Dedifferentiated amniotic fluid mesenchymal stem cell (primary cell): Measurements from ENCODE around the gene ATP6V1F.

ENCODE experiments used
- DNase-seq: peaks from one replicate; pipeline ENCODE4 v3.0.0-alpha.2; 2016; ENCODE audit errors: extremely low spot score

Gene ATP6V1F

DNA sequence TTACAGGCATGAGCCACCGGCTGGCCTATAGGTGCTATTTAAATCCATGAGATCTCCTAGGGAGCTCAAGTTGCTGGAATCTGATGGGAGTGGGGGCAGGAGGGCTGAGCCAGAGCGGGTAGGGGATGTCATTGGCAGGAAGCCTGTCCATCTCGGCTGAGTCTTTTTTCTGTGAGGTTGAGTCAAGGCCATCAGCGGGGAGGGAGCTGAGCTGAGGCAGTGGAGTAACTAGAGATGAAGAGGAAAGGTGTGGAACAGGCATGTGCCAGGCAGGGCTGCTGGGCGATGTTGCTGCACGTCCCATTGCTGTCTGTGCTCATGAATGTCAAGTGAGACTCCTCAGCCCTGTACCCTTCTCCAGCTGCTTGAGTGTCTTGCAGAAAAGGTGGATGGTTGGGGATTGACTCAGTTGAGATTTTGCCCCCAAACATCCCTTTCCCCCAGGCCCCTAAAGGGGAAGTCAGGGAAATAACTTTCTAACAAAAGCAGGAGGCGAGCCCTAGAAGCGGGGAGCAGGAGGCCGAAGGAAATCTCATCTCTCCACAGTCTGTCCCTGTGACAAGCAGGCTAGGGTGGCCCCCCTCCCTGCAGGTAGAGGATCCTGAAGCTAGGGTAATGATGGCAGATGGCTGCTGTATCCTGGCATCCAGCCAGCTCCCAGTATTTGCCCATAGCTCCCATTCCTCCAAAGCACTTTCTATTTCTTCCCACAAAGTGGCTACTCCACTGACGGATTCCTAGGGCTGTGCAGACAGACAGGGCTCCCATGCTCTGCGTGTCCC, 5.4 kb downstream of the ATP6V1F start:
- DNase-seq, result no peak

DNA sequence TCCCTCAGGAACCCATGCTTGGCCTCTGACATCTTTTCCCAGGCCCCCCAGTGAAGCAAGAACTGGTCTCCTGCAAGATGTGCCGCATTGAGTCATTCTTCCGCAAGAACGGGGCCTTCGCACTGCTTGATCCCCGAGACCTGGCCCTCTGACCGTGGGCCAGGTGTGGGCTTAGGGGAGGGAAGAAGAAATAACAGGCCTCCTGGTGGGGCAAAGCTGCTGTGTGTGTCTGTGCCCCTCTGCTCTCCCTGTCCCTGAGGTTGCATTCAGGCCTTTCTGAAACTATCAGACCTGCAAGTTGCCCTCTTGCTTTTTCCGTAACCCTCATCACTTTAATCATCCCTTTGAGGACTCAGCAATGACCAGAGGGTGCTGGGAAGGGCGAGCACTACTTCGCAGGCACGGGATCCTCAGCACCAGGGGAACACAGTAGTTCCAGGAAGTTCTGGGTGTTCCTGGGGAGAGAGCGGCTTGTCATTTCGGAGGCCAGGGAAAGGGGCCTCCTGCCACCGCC, 6.0 kb downstream of the ATP6V1F start:
- no peak for DNase-seq

DNA sequence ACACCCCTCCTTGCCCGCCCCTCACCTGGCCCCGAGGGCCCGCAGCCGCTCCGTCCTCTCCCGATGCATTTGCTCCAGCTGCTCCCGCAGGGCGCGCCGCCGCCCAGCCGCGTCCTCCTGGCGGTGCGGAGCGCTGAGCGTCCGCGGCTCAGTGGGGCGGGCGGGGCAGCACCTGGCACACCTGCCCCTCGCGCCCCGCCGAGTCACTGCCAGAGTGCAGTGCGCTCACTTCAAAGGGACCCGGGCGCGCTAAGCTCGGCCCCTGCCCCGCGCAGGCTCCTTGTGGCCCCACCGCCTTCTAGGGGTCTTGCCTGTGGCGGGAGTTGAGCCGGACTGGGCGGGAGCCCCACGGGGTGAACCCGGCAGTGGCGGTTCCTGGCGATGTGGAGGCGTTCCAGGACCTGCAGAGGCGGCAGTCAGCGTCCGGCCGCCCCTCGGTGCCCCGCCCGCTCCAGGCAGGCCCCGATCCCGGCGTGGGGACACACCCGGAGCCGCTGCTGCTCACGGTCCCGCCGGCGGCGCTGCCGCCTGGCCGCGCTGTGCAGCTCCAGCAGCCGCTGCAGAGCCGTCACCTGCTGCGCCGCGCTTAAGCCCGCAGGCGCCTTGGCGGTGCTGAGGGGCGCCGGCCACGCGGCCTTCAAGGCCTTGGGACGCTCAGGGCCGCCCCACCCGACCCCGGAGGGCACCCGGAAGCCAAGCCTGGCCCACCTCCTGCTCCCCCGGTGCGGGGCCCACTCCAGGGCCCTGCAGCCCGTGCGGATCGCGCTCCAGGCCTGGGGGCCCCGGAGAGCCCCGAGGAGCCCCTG, 6.7 kb downstream of the ATP6V1F start:
- DNase-seq, result no peak

DNA sequence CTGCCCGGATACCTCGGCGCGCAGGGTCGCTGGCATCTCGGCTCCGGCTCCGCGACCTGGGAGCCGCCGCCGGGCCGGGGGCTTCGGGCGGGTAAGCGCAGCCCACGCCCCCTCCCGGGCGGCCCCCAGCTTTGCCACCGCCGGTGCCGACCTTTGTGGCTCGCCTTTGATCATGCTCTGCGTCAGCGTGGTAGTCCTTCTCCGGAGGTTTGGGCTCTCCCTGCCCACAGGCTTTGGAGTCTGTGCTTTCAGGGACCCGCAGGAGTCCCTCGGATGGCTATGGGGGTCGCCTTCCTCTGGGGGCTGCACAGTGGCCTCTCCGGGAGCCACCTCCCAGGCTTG, 7.3 kb downstream of the ATP6V1F start:
- no peak for DNase-seq

DNA sequence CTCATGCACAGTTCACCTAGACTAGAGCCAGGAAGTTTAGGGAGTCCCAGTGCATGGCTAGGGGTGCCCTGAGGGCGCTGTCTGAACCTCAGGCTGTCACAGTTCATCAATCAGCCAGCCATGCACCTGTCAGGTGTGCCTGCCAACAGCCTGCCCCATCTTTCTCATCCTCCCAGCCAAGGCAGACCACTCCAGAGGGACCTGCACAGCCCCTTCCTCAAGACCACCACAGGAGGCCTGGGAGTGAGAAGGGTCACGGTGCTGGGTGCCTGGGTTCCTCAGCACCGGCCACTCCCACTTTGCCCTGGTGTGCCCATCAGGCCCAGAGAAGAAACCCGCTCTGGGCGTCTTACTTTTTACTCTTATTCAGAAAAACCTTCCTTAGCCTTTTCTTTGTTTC, 8.4 kb downstream of the ATP6V1F start:
- no peak for DNase-seq

DNA sequence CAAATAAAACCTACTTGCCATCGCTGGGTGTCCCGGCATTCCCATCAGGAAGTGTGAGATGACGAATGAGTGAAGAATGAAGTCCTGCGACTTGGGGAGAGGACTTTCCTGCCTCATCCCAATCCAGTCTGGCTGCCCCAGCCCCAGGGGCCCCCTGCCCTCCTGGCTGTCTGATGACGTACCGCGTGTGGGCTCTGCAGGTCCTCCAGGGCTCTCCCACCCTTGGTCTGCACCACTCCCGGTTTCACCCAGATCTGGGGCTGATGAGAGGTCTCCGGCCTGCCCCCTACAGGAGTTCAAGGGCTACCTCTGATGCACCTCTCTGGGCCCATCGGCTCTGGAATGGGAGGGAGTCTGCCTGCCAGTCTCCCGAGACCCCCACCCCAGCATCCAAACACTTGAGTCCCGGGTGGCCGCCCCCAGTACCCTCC, 9.8 kb downstream of the ATP6V1F start:
- no peak for DNase-seq

DNA sequence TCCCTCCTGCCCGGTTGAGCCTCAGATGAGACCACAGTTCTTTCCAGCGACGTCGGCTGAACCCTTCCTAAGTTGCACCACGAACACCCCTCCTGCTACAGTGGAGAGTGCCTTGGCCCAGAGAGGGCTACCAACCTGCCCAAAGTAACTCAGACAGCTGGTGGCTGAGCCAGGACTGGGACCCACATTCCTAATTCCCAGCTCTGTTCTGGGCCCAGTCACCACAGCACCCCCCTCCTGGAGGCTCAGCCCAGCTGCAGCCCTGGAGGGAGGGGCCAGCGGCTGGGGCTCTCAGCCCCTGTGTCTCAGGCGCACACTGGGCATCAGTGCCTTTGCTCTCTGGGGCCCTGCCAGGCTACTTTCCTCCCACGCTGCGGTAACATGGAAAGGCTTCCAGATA, 10.6 kb downstream of the ATP6V1F start:
- no peak for DNase-seq

DNA sequence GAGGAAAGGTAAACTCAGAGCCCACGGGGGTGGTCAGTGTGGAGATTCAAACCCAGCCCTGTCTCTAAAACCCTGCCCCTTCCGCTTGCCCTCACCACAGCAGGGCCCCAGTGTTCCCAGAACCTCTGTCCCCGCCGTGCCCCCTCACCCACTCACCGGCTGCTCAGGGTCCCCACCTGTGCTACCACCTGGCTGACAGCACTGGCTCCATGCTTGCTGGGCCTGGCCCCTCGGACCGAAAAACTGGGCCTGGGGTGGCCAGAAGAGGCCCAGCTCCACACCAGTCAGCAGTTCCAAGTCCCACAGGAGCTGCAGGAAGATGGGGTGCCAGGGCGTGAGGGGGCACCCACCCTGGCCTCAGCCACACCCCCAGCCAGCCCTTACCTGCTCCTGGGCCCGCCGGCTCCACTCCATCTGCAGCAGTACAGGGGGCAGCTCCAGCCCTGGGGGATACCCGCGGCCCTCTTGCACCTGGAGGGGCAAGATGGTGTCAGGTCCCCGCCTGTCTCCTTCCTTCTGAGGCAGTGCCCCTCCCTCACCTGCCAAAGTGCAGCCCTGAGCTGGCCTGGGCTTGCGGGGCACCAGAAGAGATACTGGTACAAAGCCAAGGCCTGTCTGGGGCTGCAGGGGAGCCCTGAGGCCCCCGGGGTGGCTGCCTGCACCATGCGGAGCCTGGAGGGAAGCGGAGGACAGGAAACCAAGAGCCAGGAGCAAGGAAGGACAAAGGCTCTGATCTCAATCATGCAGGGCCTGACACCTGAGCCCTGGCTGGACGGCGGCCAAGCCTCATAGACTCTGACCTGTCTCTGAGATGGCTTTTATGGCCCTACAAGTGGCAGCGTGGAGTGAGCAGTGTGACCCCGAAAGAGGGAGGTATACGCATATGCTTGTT, 11.7 kb downstream of the ATP6V1F start:
- no peak for DNase-seq

DNA sequence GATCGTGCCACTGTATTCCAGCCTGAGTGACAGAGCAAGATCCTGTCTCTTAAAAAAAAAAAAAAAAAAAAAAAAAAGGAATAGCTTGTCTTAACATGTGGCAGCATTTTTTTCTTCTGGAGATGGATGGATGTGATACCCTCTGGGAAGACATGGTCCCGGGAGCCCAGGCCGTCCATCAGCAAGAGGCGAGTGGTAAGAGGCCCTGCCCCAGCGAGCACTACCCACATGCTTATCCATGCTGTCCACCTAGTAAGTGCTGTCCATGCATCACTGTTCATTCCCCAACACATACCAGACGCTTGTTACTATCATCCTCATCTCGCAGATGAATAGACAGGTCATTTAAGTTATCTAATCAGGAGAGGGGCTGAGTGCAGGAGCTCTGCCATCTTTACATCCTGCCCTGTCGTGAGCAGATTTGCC, 12.9 kb downstream of the ATP6V1F start:
- no peak for DNase-seq

DNA sequence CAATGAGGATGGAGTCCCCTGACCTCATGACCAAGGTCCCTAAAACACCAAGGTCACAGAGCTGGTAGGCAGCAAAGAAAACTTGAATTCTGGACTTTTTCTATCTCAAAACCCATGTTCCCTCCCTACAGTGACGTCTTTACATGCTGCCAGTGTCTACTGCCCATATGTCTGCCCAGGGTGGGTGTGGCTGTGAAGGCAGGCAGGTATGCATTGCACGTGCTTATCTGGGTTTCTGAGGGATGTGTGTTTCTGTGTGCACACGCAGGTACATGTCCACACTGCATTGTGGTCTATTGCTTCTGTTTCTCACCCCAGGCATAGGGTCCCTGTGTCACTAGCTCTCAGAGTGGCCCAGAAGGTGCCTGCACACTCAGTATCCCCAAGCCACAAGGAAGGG, 13.5 kb downstream of the ATP6V1F start:
- no peak for DNase-seq

DNA sequence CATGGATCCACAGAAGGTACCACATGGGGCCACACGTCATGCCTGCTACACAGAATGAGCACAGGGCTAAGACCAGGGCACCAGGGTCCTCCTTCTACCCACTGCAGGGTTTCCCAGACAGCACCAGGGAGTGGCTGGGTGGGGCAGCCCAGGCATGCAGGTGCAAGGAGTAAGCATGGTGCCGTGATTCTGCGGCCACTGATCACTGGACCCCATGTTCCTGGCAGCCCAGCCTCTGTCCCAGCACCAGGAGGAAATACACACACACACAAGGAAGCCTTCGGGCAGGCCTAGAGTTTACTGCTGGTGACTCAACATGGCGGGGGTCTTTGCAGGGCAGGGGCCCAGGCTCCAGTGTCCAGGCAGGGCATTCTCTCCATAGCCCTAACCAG, 13.9 kb downstream of the ATP6V1F start:
- no peak for DNase-seq

DNA sequence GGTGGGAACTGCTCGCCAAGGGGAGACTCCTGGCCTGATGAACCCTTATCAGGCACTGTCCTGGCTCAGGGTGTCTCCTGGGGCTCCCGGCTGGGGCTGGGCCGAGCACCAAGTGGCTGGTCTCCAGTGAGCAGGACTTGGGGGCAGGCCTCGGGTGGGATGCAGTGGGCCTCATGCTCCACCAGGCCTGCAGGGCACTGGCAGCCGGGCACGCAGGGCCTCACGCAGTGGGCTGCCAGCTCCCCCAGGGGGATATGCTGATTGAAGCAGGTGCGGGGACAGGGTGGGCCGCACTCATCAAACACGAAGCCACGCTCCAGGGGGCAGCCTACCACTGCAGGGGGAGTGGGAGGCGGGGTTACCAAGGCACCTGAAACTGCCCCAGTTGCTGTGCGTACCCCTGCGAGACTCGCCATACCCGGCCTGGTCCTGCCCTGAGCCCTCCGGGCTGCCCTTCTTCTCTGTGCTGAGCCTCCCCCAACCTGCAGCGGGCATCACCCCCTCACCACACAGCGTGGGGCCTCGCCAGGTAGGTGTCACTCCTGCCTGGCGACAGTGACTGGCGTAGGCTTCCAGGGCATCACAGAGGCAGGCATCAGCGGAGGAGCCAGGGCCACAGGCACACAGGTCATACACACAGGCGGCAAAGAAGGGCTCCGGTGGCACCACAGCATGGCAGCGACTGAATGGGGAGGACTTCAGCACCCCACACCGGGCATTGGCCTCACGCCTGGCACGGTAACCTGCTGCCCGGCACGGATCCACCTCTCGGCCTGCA, 14.5 kb downstream of the ATP6V1F start:
- DNase-seq, result no peak

DNA sequence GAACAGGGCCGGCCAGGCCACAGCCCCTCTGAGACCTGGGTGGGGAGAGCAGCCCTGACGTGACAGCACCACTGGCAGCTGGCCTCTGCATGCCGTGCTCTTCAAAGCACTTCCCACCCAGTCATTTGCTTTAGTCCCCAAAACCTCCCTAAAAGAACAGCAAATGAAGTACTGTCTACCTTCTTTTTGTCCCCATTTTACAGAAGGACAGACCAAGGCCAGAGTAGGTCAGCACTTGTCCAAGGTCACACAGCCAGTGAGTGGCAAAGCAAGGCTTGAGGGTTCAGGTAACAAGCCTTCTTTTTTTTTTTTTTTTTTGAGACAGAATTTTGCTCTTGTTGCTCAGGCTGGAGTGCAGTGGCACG, 15.1 kb downstream of the ATP6V1F start:
- no peak for DNase-seq

DNA sequence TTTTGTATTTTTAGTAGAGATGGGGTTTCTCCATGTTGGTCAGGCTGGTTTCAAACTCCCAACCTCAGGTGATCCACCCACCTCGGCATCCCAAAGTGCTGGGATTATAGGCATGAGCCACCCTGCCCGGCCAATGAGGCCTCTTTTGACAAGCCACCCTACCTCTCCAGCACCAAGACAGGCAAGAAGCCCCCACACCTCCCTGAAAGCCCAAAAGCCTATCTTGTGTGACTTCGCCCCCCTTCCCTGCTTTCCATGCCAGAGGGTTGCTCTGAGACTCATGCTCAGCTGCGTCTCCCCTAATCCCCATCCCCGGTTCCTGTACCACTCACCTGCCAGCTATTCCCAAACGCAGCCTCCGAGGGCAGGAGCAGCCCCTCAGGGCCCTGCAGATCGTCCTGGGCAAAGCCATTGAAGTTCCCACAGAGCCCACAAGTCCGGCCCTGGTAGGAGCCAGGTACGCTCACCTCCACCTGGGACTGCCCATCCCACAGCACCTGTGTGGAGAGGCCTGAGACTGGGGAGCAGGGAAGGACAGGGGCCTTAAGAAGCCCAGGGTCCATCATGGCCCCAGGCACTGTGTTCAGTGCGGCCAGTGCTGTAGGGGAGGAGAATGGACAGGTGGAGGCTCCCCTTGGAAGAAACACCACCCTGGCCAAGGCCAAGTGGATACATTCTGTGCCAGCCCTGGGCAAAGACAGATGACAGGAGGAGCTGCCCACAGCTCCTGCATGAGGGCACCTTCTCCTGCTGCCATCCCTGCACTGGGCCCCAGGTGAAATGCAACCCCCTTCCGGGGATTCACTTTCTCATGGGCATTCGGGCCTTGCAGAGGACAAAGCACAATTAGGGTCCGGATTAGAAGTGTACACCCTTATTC, 15.8 kb downstream of the ATP6V1F start:
- DNase-seq, result no peak

DNA sequence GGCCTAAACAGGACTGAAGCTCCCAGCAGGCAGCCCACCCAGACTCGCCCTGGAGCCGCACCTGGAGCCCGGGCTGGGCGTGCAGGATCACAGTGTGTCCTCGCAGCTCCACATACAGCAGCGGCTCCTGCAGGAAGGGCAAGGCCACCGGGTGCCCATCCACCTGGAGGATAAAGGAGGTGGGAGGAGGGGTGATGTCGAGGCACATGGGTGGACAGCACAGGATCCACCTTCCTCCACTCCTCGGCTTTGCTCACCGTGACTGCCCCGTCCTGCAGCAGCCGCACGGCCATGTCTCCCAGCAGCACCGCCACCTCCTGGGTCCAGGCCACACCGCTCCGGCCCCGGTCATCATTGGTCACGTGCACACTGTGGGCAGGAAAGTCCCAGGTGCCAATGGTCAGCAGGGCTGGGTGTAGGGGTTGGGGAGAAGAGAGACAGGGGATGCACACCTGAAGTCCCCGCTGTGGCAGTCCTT, 16.8 kb downstream of the ATP6V1F start:
- no peak for DNase-seq

DNA sequence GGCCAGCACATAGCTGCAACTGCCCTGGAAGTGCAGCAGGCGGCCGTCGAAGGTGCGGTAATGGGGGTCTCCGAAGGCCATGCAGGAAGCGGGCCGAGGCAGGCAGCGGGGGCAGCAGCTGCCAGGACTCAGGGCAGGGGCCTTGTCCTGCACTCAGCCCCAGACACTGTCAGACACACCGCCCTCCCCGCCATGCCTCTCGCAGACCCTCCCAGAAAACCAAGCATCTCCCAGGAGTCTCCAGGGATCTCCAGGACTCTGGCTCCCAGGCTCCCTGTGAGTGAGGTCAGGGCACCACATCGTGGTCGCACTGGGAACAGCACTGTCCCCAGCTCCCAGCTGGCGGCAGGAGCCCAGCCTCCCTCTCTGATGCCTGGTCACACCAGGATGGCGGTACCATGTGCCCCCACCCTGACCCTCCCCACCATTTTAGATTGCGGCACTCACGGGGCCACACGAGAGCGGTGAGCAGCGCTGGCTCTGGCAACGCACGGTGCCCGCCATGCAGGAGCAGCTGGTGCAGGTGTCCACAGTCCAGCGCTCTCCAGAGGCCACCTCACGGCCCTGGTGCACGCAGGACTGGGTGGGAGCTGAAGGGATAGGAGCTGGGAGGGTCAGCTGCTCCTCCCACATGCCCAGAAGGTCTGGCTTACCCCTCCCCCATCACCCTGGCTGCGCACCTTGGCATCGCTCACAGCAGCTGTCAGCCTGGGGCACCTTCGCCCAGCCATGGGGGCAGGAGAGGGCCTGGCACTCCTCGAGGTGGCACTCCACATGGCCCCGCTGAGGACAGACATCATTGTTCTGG, 17.5 kb downstream of the ATP6V1F start:
- DNase-seq, result peak; percentile 49

DNA sequence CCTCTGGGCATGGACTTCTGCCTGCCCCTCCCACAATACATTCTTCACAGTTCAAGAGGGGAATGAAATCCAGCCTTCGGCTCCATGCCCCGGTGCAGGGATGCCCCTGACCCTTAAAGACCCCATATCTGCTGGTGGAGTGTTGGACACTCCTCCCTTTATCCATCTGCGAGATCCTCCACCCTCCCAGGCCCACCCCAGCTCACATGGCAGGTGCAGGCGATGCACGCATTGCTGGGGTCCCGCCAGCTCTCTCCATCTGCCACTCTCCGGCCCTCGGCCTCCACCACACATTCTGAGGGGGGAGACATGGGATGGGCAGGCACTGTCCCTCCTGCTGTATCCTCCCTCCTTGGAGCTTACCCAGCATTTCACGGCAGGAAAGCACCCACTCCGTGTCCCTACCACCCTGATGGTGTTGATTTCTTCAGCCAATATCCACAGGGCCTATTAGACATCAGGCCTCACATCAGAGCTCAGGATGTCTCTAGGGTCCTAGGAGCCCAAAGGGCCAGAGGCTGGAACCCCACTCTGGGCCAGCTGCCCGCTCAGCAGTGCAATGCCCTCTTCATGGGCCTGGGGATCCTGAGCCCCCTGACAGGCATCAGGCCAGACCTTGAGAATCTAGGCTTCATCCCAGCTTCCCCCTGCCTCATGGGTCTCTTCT, 18.3 kb downstream of the ATP6V1F start:
- no peak for DNase-seq

DNA sequence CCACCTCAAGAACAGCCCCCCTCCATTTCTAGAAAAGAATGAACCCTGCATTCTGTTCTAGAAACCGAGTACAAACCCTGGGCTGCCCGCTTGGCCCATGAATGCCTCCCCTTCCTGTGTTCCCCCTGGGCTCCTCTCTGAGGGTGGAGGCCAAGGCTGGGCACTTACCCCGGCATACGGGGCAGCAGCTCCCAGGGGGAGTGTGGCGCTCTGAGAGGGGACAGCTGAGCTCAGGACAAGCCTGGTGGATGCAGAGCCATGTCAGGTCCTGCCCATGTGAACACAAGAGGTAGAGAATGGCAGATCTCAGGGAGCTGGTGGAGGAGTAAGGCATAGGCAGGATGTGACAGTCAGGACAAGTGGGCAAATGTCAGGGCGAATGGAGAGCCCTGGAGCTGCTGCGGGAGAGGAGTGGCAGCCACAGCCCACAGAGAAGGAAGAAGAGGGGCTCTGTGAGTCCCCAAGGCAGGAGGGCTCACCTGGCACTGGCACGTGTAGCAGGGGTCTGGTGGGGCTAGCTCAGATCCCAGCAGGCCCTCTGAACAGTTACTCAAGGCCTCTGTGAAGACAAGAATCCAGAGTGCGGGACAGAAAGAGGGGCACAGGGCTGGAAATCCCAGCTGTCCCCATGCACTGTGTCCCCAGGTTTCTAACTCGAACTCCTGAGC, 18.9 kb downstream of the ATP6V1F start:
- no peak for DNase-seq
